Measurements from ENCODE around the gene SIPA1. TPM values are rescaled to one million over a fixed set of nuclear protein-coding genes. Genes with fewer than 3 reads are reported as not detected.
"Not testable (repeated sequence)": the region's sequence is repeated elsewhere in the genome, so short reads cannot be mapped to it uniquely, and the experiment has no call there.

SIPA1 gene
- total RNA-seq, 3 donors from 2014 or later: 18.2 to 27.9 (median 25.5) TPM

GRCh38 chr11:65680192-65680743, 42.4 kb downstream of the SIPA1 start:
- Histone ChIP-seq H3K4me1 (no peaks in the 10 kb centered on the region), H3K4me3 (no peak overlapping the region), H3K27ac (no peak overlapping the region), H3K9me3 (no peaks in the 10 kb centered on the region), H3K36me3 (no peaks in the 10 kb centered on the region), H3K27me3 (no peaks in the 10 kb centered on the region)
- intact Hi-C loops (cut with DNase I; ENCODE audit: low total_unique reads): no loop called here
- no peak for TF ChIP-seq CTCF (IDR thresholded peaks at IDR 0.05)
- TF ChIP-seq POLR2A (IDR thresholded peaks at IDR 0.05): no peak
- TF ChIP-seq POLR2AphosphoS5 (IDR thresholded peaks at IDR 0.05): no peak
- no peak for DNase-seq (ENCODE audit: low spot score in 2 of 2)

GRCh38 chr11:65683480-65683879, 45.6 kb downstream of the SIPA1 start:
- DNase-seq (ENCODE audit: low spot score in 2 of 2); H3K9me3 ChIP-seq; H3K36me3 ChIP-seq; H3K4me3 ChIP-seq; intact Hi-C loops (cut with DNase I; ENCODE audit: low total_unique reads); H3K27me3 ChIP-seq; H3K4me1 ChIP-seq; H3K27ac ChIP-seq: not testable (repeated sequence)

- Histone ChIP-seq H3K27ac (no peak overlapping the region), H3K4me3 (no peak overlapping the region), H3K4me1 (no peaks in the 10 kb centered on the region), H3K27me3 (no peaks in the 10 kb centered on the region), H3K9me3 (no peaks in the 10 kb centered on the region), H3K36me3 (no peaks in the 10 kb centered on the region)
- DNase-seq (ENCODE audit: low spot score in 2 of 2): no peak
- intact Hi-C loops (cut with DNase I; ENCODE audit: low total_unique reads): no loop called here
- no peak for TF ChIP-seq POLR2A (IDR thresholded peaks at IDR 0.05)
- TF ChIP-seq CTCF (IDR thresholded peaks at IDR 0.05): no peak
Measured at GRCh38 chr11:65685981-65686380, 48.1 kb downstream of the SIPA1 start.

- DNase-seq (ENCODE audit: low spot score in 2 of 2); H3K4me3 ChIP-seq; H3K4me1 ChIP-seq; intact Hi-C loops (cut with DNase I; ENCODE audit: low total_unique reads); H3K27me3 ChIP-seq; H3K36me3 ChIP-seq; H3K9me3 ChIP-seq: not testable (repeated sequence)
- peak overlapping the region in 1 of 2 donors; percentile 70 for H3K27ac ChIP-seq
Measured at GRCh38 chr11:65691847-65692246, 53.9 kb downstream of the SIPA1 start.

- DNase-seq (ENCODE audit: low spot score in 2 of 2): peak; percentile 40 to 62
- intact Hi-C loops (cut with DNase I; ENCODE audit: low total_unique reads): no loop called here
- Histone ChIP-seq H3K4me1 (no peaks in the 10 kb centered on the region), H3K9me3 (no peaks in the 10 kb centered on the region), H3K36me3 (no peaks in the 10 kb centered on the region), H3K27ac (peak overlapping the region; percentile 66 to 70), H3K27me3 (no peaks in the 10 kb centered on the region), H3K4me3 (no peak overlapping the region)
- peak in 1 of 3 donors; percentile 52 for TF ChIP-seq POLR2AphosphoS5 (IDR thresholded peaks at IDR 0.05)
- no peak for TF ChIP-seq CTCF (IDR thresholded peaks at IDR 0.05)
Measured at GRCh38 chr11:65692367-65692766, 54.5 kb downstream of the SIPA1 start.

- no peak overlapping the region for H3K4me3 ChIP-seq
- H3K4me1 ChIP-seq: no peaks in the 10 kb centered on the region
- no peaks in the 10 kb centered on the region for H3K9me3 ChIP-seq
- H3K36me3 ChIP-seq: no peaks in the 10 kb centered on the region
- H3K27ac ChIP-seq: peak overlapping the region; percentile 22 to 65
- peak; percentile 67 to 76 for DNase-seq (ENCODE audit: low spot score in 2 of 2)
- intact Hi-C loops (cut with DNase I; ENCODE audit: low total_unique reads): no loop called here
- H3K27me3 ChIP-seq: no peaks in the 10 kb centered on the region
- no peak for TF ChIP-seq CTCF (IDR thresholded peaks at IDR 0.05)
- TF ChIP-seq POLR2AphosphoS5 (IDR thresholded peaks at IDR 0.05): peak in 1 of 3 donors; percentile 32
Measured at GRCh38 chr11:65695459-65696241, 57.7 kb downstream of the SIPA1 start.
